MM.1S (cell line): Measurements from ENCODE around the gene GRIK1.

ENCODE experiments used
- CTCF ChIP-seq: fragments of 300-600 bp; sonication (generic); IDR thresholded peaks from 2 replicates; pipeline ENCODE4 v1.5.1; 2016; ENCODE audit warnings: antibody characterized with exemption, low read length, mixed read lengths
- EZH2 ChIP-seq: fragments of 300-600 bp; sonication (generic); optimal IDR thresholded peaks from 2 replicates; pipeline ENCODE3; 2017; ENCODE audit warnings: low read depth, mild to moderate bottlenecking, antibody characterized with exemption, low read length, mixed read lengths

- no peak for TF ChIP-seq CTCF
- TF ChIP-seq EZH2, result no peak
Measured at GRCh38 chr21:29712818-29713217, 227.0 kb downstream of the GRIK1 start.
